ENCODE results near the gene IL27RA. TPM values are rescaled to one million over a fixed set of nuclear protein-coding genes. Genes with fewer than 3 reads are reported as not detected.
A peak's percentile ranks its signal among the peaks of the same experiment; 100 is the strongest.

The IL27RA gene
- total and polyA plus RNA-seq, 2 donors (not counting 3 experiments of a cell fraction or from before 2014, with no cell fraction given), result 1.6 to 4.5 TPM

GRCh38 chr19:14088634-14089411 is 57.3 kb downstream of the IL27RA start:
- ChIA-PET POLR2A (no interaction called here), CTCF (interaction anchor here (0.5 kb wide), 1 partner anchor 214 kb away, joined by 4 read pairs; no protein-coding TSS in a partner anchor)
- Histone ChIP-seq H3K4me1 (ENCODE audit: control insufficient read depth, extremely low read depth, insufficient read depth, low read length) (peaks cover 9% of the 10 kb centered on the region), H2AFZ (ENCODE audit: low read depth, low read length) (no peak overlapping the region), H3K4me3 (replicated peaks in 1 of 3; ENCODE audit: insufficient read depth in 1 of 3, low read depth in 1 of 3, low read length in 3 of 3) (peak overlapping the region in 1 of 3 experiments; percentile 52), H3K79me2 (ENCODE audit: control insufficient read depth, insufficient read depth, low read length) (no peaks in the 10 kb centered on the region), H3K36me3 (ENCODE audit: control insufficient read depth in 2 of 2, extremely low read depth in 1 of 2, insufficient read depth in 2 of 2, low read length in 2 of 2) (peaks cover 0 to 9% of the 10 kb centered on the region in 2 experiments), H3K27me3 (ENCODE audit: control insufficient read depth in 2 of 2, insufficient read depth in 2 of 2, low read length in 2 of 2) (no peaks in the 10 kb centered on the region), H3K27ac (ENCODE audit: insufficient read depth, low read depth, low read length) (no peak overlapping the region), H3K9me1 (replicated peaks; ENCODE audit: control insufficient read depth, extremely low read depth, insufficient read depth, low read length) (no peaks in the 10 kb centered on the region), H3K9ac (replicated peaks; ENCODE audit: extremely low read depth, insufficient read depth, low read length) (no peak overlapping the region), H4K20me1 (replicated peaks; ENCODE audit: control insufficient read depth, extremely low read depth, insufficient read depth, low read length) (no peaks in the 10 kb centered on the region), H3K4me2 (ENCODE audit: insufficient read depth, low read length) (peak overlapping the region; percentile 37), H3K9me3 (replicated peaks; ENCODE audit: control insufficient read depth, insufficient read depth, low read length) (peaks cover 3% of the 10 kb centered on the region)
- dilution Hi-C loops (cut with MboI; ENCODE audit: extremely low pct_ligation_motif_present, low sequenced_read_pairs) (no loop called here), intact Hi-C loops (cut with micrococcal nuclease) (no loop called here)
- DNase-seq (ENCODE audit: low read depth, low spot score) (no peak), FAIRE-seq (no peak)
- TF ChIP-seq POLR2AphosphoS5 (IDR thresholded peaks at IDR 0.05; ENCODE audit: insufficient read depth, low read depth, low read length), result no peak
- TF ChIP-seq, protein P1, sequence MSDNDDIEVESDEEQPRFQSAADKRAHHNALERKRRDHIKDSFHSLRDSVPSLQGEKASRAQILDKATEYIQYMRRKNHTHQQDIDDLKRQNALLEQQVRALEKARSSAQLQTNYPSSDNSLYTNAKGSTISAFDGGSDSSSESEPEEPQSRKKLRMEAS (IDR thresholded peaks at IDR 0.05; ENCODE audit: insufficient read depth, insufficient read length), result no peak
- no peak for TF ChIP-seq JUN (IDR thresholded peaks at IDR 0.05; ENCODE audit: borderline replicate concordance, insufficient read depth, insufficient read length, low read depth)
- TF ChIP-seq POLR2A (IDR thresholded peaks at IDR 0.05; ENCODE audit: low read depth, low read length), result no peak
- TF ChIP-seq GATA2 (IDR thresholded peaks at IDR 0.05; ENCODE audit: insufficient read depth, insufficient read length, low read depth, low read length), result no peak
- no peak for TF ChIP-seq EZH2 (IDR thresholded peaks at IDR 0.05; ENCODE audit: borderline replicate concordance, low read depth, low read length, severe bottlenecking)
- no peak for TF ChIP-seq CTCF (IDR thresholded peaks at IDR 0.05; ENCODE audit: extremely low read depth in 1 of 2, insufficient read depth in 1 of 2, low read depth in 1 of 2, low read length in 2 of 2)
- no peak for TF ChIP-seq MYC (IDR thresholded peaks at IDR 0.05; ENCODE audit: low read depth, low read length)
- TF ChIP-seq FOS (IDR thresholded peaks at IDR 0.05; ENCODE audit: borderline replicate concordance, insufficient read depth, low read length), result no peak
- no TSS peak for BruUV-seq (replicated peaks)

All from endothelial cell of umbilical vein (primary cell).